Coronary artery (tissue), 2 donors: Measurements from ENCODE around the gene LIG1.

ENCODE experiments used
- DNase-seq: peaks from one replicate; pipeline ENCODE4 v3.0.0-alpha.2; 2017; ENCODE audit warnings: low spot score
- H3K27ac ChIP-seq, 2 donors: fragments of 200-600 bp; sonication (generic); one replicate each; pipeline ENCODE4 v1.5.1; 2016 to 2019
- H3K4me3 ChIP-seq: fragments of 200-600 bp; sonication (generic); 2 replicates; pipeline ENCODE4 v1.5.1; 2016; ENCODE audit warnings: mild to moderate bottlenecking, moderate library complexity
- CTCF ChIP-seq: fragments of 200-600 bp; sonication (generic); IDR thresholded peaks from one replicate; pipeline ENCODE4 v1.5.1; 2019; ENCODE audit warnings: antibody characterized with exemption

LIG1 gene

GRCh38 chr19:48169578-48169938 lies 586 bp downstream of the LIG1 start:
- DNase-seq = peak; percentile 79
- Histone ChIP-seq H3K4me3 (peak overlapping the region; percentile 86), H3K27ac (peak overlapping the region; percentile 76 to 96)
- TF ChIP-seq CTCF = no peak

- Histone ChIP-seq H3K4me3 (no peak overlapping the region), H3K27ac (no peak overlapping the region)
- no peak for TF ChIP-seq CTCF
- no peak for DNase-seq
Measured at GRCh38 chr19:48168689-48169088, 1.5 kb downstream of the LIG1 start.

GRCh38 chr19:48158210-48158790 lies 11.8 kb downstream of the LIG1 start:
- no peak overlapping the region for H3K4me3 ChIP-seq
- no peak for TF ChIP-seq CTCF
- DNase-seq = no peak
- no peak overlapping the region for H3K27ac ChIP-seq

- TF ChIP-seq CTCF = no peak
- H3K27ac ChIP-seq = peak overlapping the region in 1 of 2 donors; percentile 20
- no peak overlapping the region for H3K4me3 ChIP-seq
- DNase-seq = no peak
Measured at GRCh38 chr19:48154003-48154402, 16.1 kb downstream of the LIG1 start.

- peak; percentile 75 for TF ChIP-seq CTCF
- Histone ChIP-seq H3K27ac (peak overlapping the region in 1 of 2 donors; percentile 31), H3K4me3 (no peak overlapping the region)
- DNase-seq = no peak
Measured at GRCh38 chr19:48152551-48152950, 17.6 kb downstream of the LIG1 start.

- TF ChIP-seq CTCF = no peak
- DNase-seq = no peak
- Histone ChIP-seq H3K27ac (no peak overlapping the region), H3K4me3 (no peak overlapping the region)
Measured at GRCh38 chr19:48149430-48149829, 20.7 kb downstream of the LIG1 start.

GRCh38 chr19:48148576-48148975 lies 21.6 kb downstream of the LIG1 start:
- DNase-seq = no peak
- Histone ChIP-seq H3K4me3 (no peak overlapping the region), H3K27ac (no peak overlapping the region)
- no peak for TF ChIP-seq CTCF
